Islet of Langerhans (tissue), 1 donor: ENCODE measurements around the gene HNRNPK.

Experiments used
- FAIRE-seq: peaks from one replicate; lab custom pipeline; 2011; peaks lifted over from hg19 to GRCh38; lab: Jason Lieb, UNC

HNRNPK gene

DNA sequence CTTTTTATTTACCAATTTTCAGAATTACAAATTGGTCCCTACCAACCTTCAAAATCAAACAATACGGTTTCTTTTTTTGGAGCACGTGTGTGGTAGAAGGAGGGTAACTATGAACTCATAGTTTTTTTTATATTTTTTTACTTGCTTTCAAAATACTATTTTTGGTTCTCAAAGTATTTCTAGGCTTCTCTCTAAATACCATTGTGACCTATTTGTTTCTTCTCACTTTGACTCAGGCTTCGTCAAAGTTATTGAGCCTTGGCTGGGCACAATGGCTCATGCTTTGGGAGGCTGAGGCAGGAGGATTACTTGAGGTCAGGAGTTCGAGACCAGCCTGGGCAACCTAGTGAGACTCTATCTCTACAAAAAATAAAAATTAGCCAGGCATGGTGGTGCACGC is 47.2 kb downstream of the HNRNPK start:
- FAIRE-seq = no peak

DNA sequence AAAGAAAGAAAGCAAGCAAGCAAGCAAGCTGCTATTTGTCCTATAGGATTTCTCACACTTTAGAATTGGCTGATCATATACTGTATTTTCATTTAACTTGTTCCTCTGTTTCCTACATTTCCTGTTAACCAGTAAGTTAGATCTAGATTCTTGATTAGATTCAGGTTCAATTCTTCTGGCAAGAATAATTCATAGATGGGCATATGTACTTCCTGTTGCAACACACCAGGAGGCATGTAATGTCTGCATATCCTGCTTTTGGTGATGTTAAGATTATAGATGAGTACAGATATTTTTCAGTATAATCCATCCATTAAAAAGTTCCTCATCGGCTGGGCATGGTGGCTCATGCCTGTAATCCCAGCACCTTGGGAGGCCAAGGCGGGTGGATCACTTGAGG is 48.0 kb downstream of the HNRNPK start:
- FAIRE-seq = no peak

DNA sequence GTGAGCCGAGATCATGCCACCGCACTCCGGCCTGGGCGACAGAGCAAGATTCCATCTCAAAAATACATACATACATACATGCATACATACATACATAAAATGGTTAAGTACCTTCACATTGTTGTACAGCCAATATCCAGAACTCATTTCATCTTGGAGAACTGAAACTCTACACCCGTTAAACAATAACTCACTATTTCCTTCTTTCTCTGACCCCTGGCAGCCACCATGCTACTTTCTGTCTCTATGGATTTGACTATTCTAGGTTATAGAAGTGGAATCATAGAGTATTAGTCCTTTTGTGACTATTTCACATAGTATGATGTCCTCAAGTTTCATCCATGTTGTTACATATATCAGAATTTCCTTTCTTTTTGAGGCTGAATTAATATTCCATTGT is 49.1 kb downstream of the HNRNPK start:
- FAIRE-seq = no peak

DNA sequence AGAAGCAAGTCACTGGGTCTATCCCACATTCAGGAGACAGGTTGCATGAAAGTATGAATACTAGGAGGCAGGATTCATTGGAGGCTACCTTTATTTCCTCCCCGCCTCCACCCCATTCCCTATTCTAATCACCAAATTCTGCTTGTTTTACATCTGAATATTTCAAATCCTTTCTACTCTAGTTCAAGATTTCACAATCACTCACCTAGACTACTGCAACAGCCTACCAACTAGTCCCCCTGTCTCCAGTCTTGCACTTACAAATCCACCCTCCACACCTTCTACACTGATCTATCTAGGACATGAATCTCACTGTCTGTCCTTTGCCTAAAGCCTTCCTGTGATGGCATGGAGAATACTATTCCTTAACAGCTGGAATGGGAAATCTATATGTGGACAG is 52.4 kb downstream of the HNRNPK start:
- FAIRE-seq = no peak

DNA sequence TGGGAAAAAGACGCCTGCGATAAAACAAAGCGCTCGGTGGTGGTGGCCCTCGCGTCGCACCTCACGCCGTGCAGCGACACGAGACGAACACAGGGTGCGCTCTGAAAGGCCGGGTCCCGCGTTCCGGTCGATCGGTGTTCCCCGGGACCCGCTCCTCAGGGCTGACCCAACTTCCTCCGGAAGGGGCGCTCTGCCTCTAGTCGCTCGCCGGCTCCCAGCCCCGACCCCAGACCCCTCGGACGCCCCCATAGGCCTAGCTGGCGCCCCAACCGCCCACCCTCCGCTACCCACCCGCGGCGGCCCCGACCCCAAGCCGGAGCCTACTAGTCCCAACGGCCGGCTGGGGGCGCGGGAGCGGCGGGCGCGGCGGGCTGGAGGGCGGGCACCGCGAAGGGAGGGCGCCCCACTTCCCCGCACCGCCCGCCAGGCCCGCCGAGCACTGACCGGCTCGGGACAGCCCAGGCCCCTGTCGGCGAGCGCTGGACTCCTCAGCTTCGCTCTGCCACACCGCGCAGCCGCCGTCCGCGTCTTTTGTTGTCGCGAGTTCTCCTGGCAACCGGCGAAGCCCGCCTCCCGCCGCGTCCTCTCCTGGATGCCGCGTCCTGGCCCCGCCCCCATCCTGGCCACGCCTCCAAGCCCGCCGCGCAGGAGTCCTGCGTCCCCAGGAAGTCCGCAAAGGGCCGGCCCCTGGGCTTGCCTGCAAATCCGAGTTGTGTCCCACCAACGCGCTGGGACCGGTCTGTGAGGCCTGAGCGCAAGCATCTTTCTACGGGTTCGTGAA is 58.9 kb downstream of the HNRNPK start, which contains the start of gene KIF27:
Gene KIF27, minus strand, starts transcription at position 506 of the 781 bp plus-strand sequence. CDS start 5,841 bp downstream, outside the sequence.
- FAIRE-seq = no peak

DNA sequence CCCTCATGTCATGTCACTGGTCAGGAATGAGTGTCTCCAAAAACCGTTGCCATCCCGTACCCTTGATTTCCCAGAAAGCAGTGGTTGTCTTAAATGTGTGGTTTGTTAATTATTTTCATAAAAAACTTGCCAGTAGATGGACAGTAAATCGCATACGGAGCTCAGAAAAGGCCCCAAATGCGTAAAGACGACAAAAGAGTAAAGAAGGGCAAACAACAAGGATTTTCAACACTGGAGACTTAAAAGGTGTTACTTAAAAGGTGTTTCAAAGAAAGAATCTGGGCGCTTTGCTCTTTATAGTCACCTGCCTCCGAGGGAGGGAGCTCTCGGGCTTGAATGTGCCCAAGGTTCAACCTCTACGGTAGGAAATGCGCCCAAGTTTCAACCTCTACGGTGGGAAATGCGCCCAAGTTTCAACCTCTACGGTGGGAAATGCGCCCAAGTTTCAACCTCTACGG is 59.5 kb downstream of the HNRNPK start:
- FAIRE-seq = peak; percentile 68

DNA sequence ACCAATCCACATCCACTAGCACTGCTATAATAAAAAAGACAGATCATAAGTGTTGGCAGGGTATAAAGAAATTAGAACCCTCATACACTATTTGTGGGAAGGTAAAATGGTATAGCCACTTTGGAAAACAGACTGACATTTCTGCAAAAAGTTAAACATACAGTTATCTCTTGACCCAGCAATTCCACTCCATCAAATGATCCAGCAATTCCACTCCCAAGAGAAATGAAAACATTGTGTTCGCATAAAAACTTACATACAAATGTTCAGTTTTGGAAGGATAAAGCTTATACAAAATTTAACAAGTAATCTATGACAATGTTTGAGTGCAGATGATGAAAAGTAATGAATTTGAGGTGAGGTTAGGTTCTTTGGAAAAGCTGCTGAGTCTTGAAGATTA is 60.9 kb downstream of the HNRNPK start:
- no peak for FAIRE-seq
